RWPE2 (cell line): ENCODE measurements around the gene RCL1.
A peak's percentile ranks its signal among the peaks of the same experiment; 100 is the strongest.
"Not testable (repeated sequence)": the region's sequence is repeated elsewhere in the genome, so short reads cannot be mapped to it uniquely, and the experiment has no call there.

Experiments used
- ATAC-seq: fragments of 200-7000 bp; cut with Tn5 transposase; 3 replicates; pipeline ENCODE4 v1.9.1; 2021; ENCODE audit warnings: low read depth
- DNase-seq: peaks from one replicate; pipeline ENCODE4 v3.0.0-alpha.2; 2020; ENCODE audit warnings: low spot score
- H3K27ac ChIP-seq: fragments of 450-650 bp; 2 replicates; pipeline ENCODE4 v1.5.1; 2017; ENCODE audit warnings: mild to moderate bottlenecking; ENCODE audit not compliant: poor library complexity, severe bottlenecking
- H3K27me3 ChIP-seq: fragments of 250-450 bp; sonication (Bioruptor Pico); 2 replicates; pipeline ENCODE4 v1.5.1; 2021; ENCODE audit warnings: mild to moderate bottlenecking, moderate library complexity; ENCODE audit not compliant: insufficient read depth, poor library complexity, severe bottlenecking
- H3K36me3 ChIP-seq: fragments of 250-450 bp; sonication (Bioruptor Pico); 2 replicates; pipeline ENCODE4 v1.5.1; 2020; ENCODE audit warnings: low read depth, mild to moderate bottlenecking, moderate library complexity
- H3K4me1 ChIP-seq: fragments of 250-450 bp; sonication (Bioruptor Pico); 2 replicates; pipeline ENCODE4 v1.5.1; 2021; ENCODE audit warnings: mild to moderate bottlenecking, moderate library complexity; ENCODE audit not compliant: insufficient read depth, poor library complexity, severe bottlenecking
- H3K4me3 ChIP-seq: fragments of 250-450 bp; sonication (Bioruptor Pico); 2 replicates; pipeline ENCODE4 v1.5.1; 2021; ENCODE audit warnings: mild to moderate bottlenecking, moderate library complexity; ENCODE audit not compliant: severe bottlenecking
- H3K9me3 ChIP-seq: fragments of 250-450 bp; sonication (Bioruptor Pico); 2 replicates; pipeline ENCODE4 v1.5.1; 2021; ENCODE audit warnings: mild to moderate bottlenecking, moderate library complexity; ENCODE audit not compliant: severe bottlenecking
- TF ChIP-seq, protein P1 (sequence below): fragments of 450-650 bp; IDR thresholded peaks from one replicate; pipeline ENCODE4 v1.5.1; 2017; ENCODE audit warnings: mild to moderate bottlenecking, moderate library complexity; ENCODE audit not compliant: poor library complexity, severe bottlenecking

RCL1 gene

DNA sequence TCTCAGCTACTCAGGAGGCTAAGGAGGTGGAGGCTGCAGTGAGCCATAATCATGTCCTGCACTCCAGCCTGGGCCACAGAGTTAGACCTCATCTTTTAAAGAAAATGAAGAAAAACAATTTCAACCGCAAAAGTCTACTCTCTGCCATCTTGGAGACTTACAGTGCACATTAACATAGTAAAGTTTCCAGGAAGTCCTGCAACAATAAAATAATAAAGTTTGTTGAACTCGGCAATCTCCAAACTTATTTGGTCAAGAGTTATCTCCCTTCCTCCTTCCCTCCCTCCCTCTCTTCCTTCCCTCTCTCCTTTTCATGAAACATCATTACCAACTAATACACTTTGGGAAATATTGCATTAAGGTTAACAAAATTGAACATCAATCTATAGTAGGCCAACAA is 98.2 kb downstream of the RCL1 start:
- no peak for DNase-seq
- no peaks in the 10 kb centered on the region for H3K27me3 ChIP-seq
- H3K9me3 ChIP-seq = no peaks in the 10 kb centered on the region
- no peak overlapping the region for H3K27ac ChIP-seq
- ATAC-seq = no peak
- no peaks in the 10 kb centered on the region for H3K36me3 ChIP-seq
- H3K4me3 ChIP-seq = no peak overlapping the region
- H3K4me1 ChIP-seq = peaks cover 7% of the 10 kb centered on the region
- TF ChIP-seq, protein P1, sequence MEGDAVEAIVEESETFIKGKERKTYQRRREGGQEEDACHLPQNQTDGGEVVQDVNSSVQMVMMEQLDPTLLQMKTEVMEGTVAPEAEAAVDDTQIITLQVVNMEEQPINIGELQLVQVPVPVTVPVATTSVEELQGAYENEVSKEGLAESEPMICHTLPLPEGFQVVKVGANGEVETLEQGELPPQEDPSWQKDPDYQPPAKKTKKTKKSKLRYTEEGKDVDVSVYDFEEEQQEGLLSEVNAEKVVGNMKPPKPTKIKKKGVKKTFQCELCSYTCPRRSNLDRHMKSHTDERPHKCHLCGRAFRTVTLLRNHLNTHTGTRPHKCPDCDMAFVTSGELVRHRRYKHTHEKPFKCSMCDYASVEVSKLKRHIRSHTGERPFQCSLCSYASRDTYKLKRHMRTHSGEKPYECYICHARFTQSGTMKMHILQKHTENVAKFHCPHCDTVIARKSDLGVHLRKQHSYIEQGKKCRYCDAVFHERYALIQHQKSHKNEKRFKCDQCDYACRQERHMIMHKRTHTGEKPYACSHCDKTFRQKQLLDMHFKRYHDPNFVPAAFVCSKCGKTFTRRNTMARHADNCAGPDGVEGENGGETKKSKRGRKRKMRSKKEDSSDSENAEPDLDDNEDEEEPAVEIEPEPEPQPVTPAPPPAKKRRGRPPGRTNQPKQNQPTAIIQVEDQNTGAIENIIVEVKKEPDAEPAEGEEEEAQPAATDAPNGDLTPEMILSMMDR = no peak

DNA sequence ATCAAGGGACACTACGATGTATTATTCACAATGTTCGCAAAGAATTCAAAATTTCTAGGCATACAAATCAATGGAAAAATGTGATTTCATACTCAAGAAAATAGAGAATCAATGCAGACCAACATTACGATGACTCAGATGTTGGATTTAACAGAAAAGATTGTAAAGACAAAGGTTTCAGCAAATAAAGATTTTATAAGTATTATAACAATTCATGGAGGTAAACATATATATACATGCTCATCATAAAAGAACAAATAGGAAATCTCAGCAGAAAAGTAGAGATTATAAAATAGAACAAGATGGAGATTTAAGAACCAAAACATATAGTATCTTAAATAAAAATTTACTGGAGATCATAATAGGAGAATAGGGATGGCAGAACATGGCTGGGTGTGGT is 98.9 kb downstream of the RCL1 start:
- DNase-seq = no peak
- H3K36me3 ChIP-seq = no peaks in the 10 kb centered on the region
- H3K27ac ChIP-seq = no peak overlapping the region
- TF ChIP-seq, protein P1 = no peak
- ATAC-seq = no peak
- H3K27me3 ChIP-seq = no peaks in the 10 kb centered on the region
- H3K4me3 ChIP-seq = no peak overlapping the region
- H3K4me1 ChIP-seq = peaks cover 7% of the 10 kb centered on the region
- no peaks in the 10 kb centered on the region for H3K9me3 ChIP-seq

DNA sequence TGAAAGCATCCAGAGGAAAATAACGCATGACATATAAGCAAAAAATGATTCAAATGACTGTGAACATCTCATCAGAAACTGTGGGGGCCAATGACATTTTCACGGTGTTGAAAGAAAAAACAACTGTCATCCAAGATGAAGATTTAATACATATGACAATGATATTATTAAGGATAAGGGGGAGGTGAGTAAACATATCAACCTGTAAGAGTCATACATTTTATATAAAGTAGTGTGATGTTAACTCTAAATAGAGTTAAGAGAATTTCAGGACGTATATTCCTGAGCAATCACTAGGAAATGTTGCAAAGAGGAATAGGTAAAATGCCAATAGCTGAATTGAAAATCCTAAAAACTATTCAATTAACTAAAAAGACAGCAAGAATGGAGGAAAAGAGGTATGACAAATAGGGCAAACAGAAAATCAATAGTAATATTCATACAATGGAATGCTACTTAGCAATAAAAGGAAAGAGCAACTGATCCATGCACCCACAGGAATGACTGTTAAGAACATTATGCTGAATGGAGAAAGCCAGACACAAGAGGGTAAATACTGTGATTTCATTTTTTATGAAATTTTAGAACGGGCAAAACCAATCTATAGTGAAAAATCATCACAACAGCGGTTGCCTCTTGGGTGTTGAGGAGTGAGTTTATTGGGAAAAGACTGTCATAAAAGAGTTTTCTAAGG is 99.9 kb downstream of the RCL1 start:
- TF ChIP-seq, protein P1 = no peak
- H3K27ac ChIP-seq = no peak overlapping the region
- ATAC-seq (no peak), DNase-seq (no peak)
- no peaks in the 10 kb centered on the region for H3K27me3 ChIP-seq
- H3K9me3 ChIP-seq = no peaks in the 10 kb centered on the region
- no peaks in the 10 kb centered on the region for H3K36me3 ChIP-seq
- peaks cover 7% of the 10 kb centered on the region for H3K4me1 ChIP-seq
- H3K4me3 ChIP-seq = no peak overlapping the region

DNA sequence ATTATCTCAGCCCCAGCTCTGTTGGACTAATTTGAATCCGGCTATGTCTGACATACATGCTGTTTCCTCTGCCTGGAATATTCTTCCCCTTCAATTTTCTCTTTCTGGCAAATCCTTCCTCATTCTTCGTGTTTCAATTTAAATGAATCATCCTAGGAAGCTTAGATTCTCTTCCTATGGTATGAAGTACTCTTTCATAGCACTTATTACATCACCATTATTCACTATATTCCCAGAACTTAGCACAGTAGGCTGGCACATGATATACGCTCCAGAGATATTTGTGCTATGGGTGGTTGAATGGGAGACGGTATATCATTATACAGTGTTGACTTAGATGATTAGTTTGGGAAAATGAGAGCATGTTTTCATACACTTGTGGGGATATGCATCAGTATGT is 101.3 kb downstream of the RCL1 start:
- Histone ChIP-seq H3K27ac (peak overlapping the region; percentile 15), H3K4me3 (no peak overlapping the region), H3K9me3 (no peaks in the 10 kb centered on the region), H3K36me3 (no peaks in the 10 kb centered on the region), H3K27me3 (no peaks in the 10 kb centered on the region), H3K4me1 (peaks cover 7% of the 10 kb centered on the region)
- ATAC-seq = peak; percentile 82
- TF ChIP-seq, protein P1 = no peak
- DNase-seq = no peak

DNA sequence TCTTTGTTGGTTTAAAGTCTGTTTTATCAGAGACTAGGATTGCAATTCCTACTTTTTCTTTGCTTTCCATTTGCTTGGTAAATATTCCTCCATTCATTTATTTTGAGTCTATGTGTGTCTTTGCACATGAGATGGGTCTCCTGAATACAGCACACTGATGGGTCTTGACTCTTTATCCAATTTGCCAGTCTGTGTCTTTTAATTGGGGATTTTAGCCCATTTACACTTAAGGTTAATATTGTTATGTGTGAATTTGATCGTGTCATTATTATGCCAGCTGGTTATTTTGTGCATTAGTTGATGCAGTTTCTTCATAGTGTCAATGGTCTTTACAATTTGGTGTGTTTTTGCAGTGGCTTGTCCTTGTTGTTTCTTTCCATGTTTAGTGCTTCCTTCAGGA is 107.1 kb downstream of the RCL1 start:
- ATAC-seq, H3K9me3 ChIP-seq, H3K27me3 ChIP-seq, H3K27ac ChIP-seq, DNase-seq, H3K4me3 ChIP-seq, H3K36me3 ChIP-seq: not testable (repeated sequence)
- peaks cover 21% of the 10 kb centered on the region for H3K4me1 ChIP-seq

DNA sequence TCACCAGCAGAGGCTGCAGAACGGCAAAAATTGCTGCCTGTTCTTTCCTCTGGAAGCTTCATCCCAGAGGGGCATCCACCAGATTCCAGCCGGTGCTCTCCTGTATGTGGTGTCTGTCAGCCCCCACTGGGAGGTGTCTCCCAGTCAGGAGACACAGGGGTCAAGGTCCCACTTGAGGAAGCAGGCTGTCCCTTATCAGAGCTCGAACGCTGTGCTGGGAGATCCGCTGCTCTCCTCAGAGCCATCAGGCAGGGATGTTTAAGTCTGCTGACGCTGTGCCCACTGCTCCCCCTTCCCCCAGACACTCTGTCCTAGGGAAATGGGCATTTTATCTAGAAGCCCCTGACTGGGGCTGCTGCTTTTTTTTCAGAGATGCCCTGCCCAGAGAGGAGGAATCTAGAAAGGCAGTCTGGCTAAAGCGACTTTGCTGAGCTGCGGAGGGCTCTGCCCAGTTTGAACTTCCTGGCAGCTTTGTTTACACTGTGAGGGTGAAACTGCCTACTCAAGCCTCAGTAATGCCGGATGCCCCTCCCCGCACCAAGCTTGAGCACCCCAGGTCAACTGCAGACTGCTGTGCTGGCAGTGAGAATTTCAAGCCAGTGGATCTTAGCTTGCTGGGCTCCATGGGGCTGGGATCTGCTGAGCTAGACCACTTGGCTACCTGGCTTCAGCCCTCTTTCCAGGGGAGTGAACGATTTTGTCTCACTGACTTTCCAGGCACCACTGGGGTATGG is 108.8 kb downstream of the RCL1 start:
- peak; percentile 91 for ATAC-seq
- not testable (repeated sequence) for H3K9me3 ChIP-seq, H3K4me3 ChIP-seq, H3K27me3 ChIP-seq, H3K36me3 ChIP-seq
- DNase-seq = peak; percentile 77
- peak overlapping the region; percentile 40 for H3K27ac ChIP-seq
- H3K4me1 ChIP-seq = peaks cover 30% of the 10 kb centered on the region
